ENCODE results near the gene BAG1.

BAG1 gene

DNA sequence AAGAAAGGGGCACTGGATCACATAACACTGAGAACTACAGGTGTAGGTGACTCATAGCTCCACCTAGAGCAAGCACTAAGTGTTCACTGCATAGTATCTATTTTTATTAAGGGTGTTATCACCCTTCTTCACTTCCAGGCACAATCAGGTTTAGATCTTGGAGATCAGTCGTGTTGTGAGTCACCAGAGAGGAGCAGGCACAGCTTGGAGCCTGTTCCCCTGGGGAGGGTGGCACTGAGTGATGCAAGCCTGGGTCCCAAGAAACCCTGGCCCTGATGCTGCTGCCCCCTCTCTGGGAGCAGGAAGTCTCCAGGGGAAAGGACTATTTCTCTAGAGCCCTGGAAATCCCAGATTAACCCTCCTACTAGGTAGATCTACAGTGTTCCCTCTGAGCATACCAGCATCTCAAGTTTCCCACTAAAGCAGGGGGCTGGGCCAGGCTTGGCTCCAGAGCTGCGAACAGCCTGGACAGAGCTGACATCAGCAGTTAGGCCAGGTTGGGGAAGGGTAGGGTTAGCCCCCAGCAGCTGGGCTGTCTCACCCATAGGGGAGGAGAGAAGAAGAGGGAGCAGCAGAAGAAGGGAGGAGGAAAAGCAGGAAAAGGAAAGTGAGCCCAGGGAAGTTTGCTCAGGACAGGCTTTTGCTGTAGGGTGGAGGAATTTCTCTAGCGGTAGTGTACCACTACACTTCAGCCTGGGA lies 52.7 kb downstream of the BAG1 start:
- no peak for DNase-seq (ENCODE audit: low read depth)
- in situ Hi-C loops (cut with HindIII; ENCODE audit: low sequenced_read_pairs) = no loop called here
- TF ChIP-seq, protein P1, sequence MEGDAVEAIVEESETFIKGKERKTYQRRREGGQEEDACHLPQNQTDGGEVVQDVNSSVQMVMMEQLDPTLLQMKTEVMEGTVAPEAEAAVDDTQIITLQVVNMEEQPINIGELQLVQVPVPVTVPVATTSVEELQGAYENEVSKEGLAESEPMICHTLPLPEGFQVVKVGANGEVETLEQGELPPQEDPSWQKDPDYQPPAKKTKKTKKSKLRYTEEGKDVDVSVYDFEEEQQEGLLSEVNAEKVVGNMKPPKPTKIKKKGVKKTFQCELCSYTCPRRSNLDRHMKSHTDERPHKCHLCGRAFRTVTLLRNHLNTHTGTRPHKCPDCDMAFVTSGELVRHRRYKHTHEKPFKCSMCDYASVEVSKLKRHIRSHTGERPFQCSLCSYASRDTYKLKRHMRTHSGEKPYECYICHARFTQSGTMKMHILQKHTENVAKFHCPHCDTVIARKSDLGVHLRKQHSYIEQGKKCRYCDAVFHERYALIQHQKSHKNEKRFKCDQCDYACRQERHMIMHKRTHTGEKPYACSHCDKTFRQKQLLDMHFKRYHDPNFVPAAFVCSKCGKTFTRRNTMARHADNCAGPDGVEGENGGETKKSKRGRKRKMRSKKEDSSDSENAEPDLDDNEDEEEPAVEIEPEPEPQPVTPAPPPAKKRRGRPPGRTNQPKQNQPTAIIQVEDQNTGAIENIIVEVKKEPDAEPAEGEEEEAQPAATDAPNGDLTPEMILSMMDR (IDR thresholded peaks at IDR 0.05; ENCODE audit: low read depth, low read length, missing control alignments) = no peak
- H3K4me3 ChIP-seq (ENCODE audit: low read depth, low read length) = no peak overlapping the region

DNA sequence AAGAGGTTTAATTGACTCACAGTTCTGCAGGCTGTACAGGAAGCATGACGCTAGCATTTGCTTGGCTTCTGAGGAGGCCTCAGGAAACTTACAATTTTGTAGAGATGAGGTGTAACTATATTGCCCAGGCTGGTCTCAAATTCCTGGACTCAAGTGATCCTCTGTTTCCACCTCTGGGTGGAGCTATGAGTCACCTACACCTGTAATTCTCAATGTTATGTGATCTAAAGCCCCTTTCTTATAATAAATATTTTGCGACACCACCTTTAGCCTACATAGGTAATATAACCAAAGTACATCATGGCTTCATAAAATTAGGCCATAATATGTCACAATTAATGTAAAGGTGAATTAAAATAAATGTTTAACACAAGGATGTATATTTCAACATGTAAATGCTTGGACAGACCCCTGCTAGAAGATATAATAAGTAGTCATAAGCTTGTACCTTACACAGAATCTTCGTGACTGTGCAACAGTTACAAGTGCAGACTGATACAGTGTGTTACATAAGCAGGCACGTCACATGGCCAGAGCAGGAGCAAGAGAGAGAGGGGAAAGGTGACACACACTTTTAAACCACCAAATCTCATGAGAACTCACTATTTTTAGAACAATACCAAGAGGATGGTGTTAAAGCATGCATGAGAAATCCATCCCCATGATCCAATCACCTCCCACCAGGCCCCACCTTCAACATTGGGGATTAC lies 54.3 kb downstream of the BAG1 start:
- no peak overlapping the region for H3K4me3 ChIP-seq (ENCODE audit: low read depth, low read length)
- TF ChIP-seq, protein P1 (IDR thresholded peaks at IDR 0.05; ENCODE audit: low read depth, low read length, missing control alignments) = no peak
- DNase-seq (ENCODE audit: low read depth) = no peak
- in situ Hi-C loops (cut with HindIII; ENCODE audit: low sequenced_read_pairs) = no loop called here

DNA sequence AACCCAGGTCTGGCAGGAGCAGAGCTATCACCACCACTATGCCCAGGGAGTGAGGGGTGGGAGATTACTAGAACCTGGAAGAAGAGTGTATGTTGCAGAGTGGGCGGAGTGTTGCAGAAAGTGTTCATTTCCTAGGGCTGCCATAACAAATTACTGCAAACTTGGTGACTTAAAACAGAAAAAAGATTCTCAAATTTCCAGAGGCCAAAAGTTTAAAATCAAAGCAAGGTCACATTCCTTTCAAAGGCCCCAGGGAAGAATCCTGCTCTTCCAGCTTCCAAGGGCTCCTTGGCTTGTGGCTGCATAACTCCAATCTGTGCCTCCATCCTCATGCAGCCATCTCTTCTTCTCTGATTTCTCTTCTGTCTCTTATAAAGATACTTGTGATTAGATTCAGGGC lies 55.1 kb downstream of the BAG1 start:
- no peak for DNase-seq (ENCODE audit: low read depth)

DNA sequence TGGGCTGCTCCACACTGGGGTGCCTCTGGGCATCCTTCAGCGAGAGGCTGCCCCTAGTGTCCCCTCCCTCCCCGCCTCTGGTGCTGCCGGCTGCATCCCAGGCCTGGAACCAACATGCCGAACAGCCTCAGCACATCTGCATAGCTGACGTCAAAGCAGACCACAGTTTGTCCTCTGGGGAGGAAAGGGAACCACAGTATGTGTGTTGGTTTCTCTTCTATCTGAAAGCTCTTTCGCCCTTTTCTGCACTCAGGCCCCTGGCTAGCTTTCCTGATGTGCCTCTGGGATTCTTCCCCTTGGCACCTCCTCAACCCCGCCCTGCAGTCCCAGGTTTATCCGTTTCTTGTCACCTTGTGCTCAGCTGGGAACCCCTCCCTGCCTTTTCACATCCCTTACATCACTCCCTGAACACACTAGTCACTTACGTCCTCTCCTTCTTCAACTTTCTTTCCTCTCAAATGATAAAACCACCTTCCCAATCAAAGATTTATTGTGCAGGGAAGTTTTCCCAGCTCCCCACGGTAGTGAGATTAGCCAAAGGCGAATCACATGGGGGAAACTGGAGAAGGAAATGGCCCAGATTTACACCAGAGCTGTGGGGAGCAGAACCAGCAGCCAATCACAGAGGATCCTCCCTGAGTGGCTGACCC lies 61.8 kb downstream of the BAG1 start:
- TF ChIP-seq, protein P1 (IDR thresholded peaks at IDR 0.05; ENCODE audit: low read depth, low read length, missing control alignments) = no peak
- peak; percentile 49 for DNase-seq (ENCODE audit: low read depth)

More for the DNA sequence above, 55.1 kb downstream of the BAG1 start:
- in situ Hi-C loops (cut with HindIII; ENCODE audit: low sequenced_read_pairs) = no loop called here
- H3K4me3 ChIP-seq (ENCODE audit: low read depth, low read length) = no peak overlapping the region
- TF ChIP-seq, protein P1 (IDR thresholded peaks at IDR 0.05; ENCODE audit: low read depth, low read length, missing control alignments) = no peak

More for the DNA sequence above, 61.8 kb downstream of the BAG1 start:
- no peak overlapping the region for H3K4me3 ChIP-seq (ENCODE audit: low read depth, low read length)
- in situ Hi-C loops (cut with HindIII; ENCODE audit: low sequenced_read_pairs) = no loop called here
